Neural progenitor cell (in vitro differentiated cells): ENCODE results near the gene EDIL3. TPM values are rescaled to one million over a fixed set of nuclear protein-coding genes. Genes with fewer than 3 reads are reported as not detected.

Experiments used
- DNase-seq: peaks from one replicate; pipeline ENCODE4 v3.0.0-alpha.2; 2016; ENCODE audit warnings: low spot score
- H2AFZ ChIP-seq: fragments of 200-600 bp; sonication (generic); replicated peaks from 2 replicates; pipeline ENCODE4 v1.6.1; 2016; ENCODE audit warnings: antibody characterized with exemption
- H3F3A ChIP-seq: fragments of 200-600 bp; sonication (generic); 2 replicates; pipeline ENCODE4 v1.6.1; 2016; ENCODE audit warnings: antibody characterized with exemption, low read depth
- H3K27ac ChIP-seq: fragments of 200-600 bp; sonication (generic); 2 replicates; pipeline ENCODE4 v1.5.1; 2016; ENCODE audit warnings: mild to moderate bottlenecking
- H3K27me3 ChIP-seq: fragments of 200-600 bp; sonication (generic); 2 replicates; pipeline ENCODE4 v1.6.1; 2016; ENCODE audit warnings: mild to moderate bottlenecking, moderate library complexity
- H3K36me3 ChIP-seq: fragments of 200-600 bp; sonication (generic); 2 replicates; pipeline ENCODE4 v1.5.1; 2016
- H3K4me1 ChIP-seq: fragments of 200-600 bp; sonication (generic); 2 replicates; pipeline ENCODE4 v1.6.1; 2016; ENCODE audit warnings: mixed run types
- H3K4me2 ChIP-seq: fragments of 200-600 bp; sonication (generic); 2 replicates; pipeline ENCODE4 v1.6.1; 2016
- H3K4me3 ChIP-seq: fragments of 200-600 bp; sonication (generic); 2 replicates; pipeline ENCODE4 v1.5.1; 2016
- H3K79me2 ChIP-seq: fragments of 200-600 bp; sonication (generic); 2 replicates; pipeline ENCODE4 v1.6.1; 2016; ENCODE audit warnings: low read depth
- H3K9ac ChIP-seq: fragments of 200-600 bp; sonication (generic); 2 replicates; pipeline ENCODE4 v1.6.1; 2016
- H3K9me3 ChIP-seq: fragments of 200-600 bp; sonication (generic); 2 replicates; pipeline ENCODE4 v1.5.1; 2016; ENCODE audit warnings: low read depth
- H4K20me1 ChIP-seq: fragments of 200-600 bp; sonication (generic); 2 replicates; pipeline ENCODE4 v1.6.1; 2016; ENCODE audit warnings: low read depth
- H3K27ac Mint-ChIP-seq: 3 replicates; pipeline ENCODE4 v1.8.0; 2021; ENCODE audit warnings: mixed read lengths
- H3K27me3 Mint-ChIP-seq: 2 replicates; pipeline ENCODE4 v1.8.0; 2022; ENCODE audit warnings: low read depth, mild to moderate bottlenecking, inconsistent platforms, moderate library complexity, mixed read lengths; ENCODE audit not compliant: insufficient read depth
- H3K36me3 Mint-ChIP-seq: 3 replicates; pipeline ENCODE4 v1.8.0; 2021; ENCODE audit warnings: mixed read lengths
- H3K4me1 Mint-ChIP-seq: 3 replicates; pipeline ENCODE4 v1.8.0; 2021; ENCODE audit warnings: mixed read lengths
- H3K4me3 Mint-ChIP-seq: 3 replicates; pipeline ENCODE4 v1.8.0; 2021; ENCODE audit warnings: mild to moderate bottlenecking, moderate library complexity, mixed read lengths
- H3K9me3 Mint-ChIP-seq: 3 replicates; pipeline ENCODE4 v1.8.0; 2020; ENCODE audit warnings: mixed read lengths
- CTCF ChIP-seq: fragments of 200-600 bp; sonication (generic); IDR thresholded peaks from 2 replicates; pipeline ENCODE4 v1.5.1; 2017; ENCODE audit warnings: antibody characterized with exemption, mild to moderate bottlenecking
- EZH2 ChIP-seq: fragments of 200-600 bp; sonication (generic); IDR thresholded peaks from 2 replicates; pipeline ENCODE4 v1.6.1; 2017; ENCODE audit warnings: antibody characterized with exemption, mild to moderate bottlenecking, moderate library complexity
- EZH2phosphoT487 ChIP-seq: fragments of 200-600 bp; sonication (generic); IDR thresholded peaks from 2 replicates; pipeline ENCODE4 v1.6.1; 2017; ENCODE audit warnings: antibody characterized with exemption
- total RNA-seq: library from RNA; depleted of rRNA; stranded (reverse); fragments of >200 nt; gene quantifications from 2 replicates; pipeline ENCODE4 v1.2.3, GENCODE V29; 2015; ENCODE audit warnings: low replicate concordance

EDIL3 gene
- total RNA-seq, 1 donor from 2014 or later = 13.8 TPM

- no peaks in the 10 kb centered on the region for H3K27me3 Mint-ChIP-seq
- no peaks in the 10 kb centered on the region for H3K27me3 ChIP-seq
- no peaks in the 10 kb centered on the region for H3K79me2 ChIP-seq
- H3K27ac ChIP-seq = no peak overlapping the region
- no peaks in the 10 kb centered on the region for H3K4me1 Mint-ChIP-seq
- H3K36me3 ChIP-seq = no peaks in the 10 kb centered on the region
- H3K4me2 ChIP-seq = no peak overlapping the region
- H3K4me3 ChIP-seq = no peak overlapping the region
- H3K4me1 ChIP-seq = no peaks in the 10 kb centered on the region
- H3K36me3 Mint-ChIP-seq = no peaks in the 10 kb centered on the region
- no peaks in the 10 kb centered on the region for H3K9me3 Mint-ChIP-seq
- H3K9me3 ChIP-seq = no peaks in the 10 kb centered on the region
- no peak for TF ChIP-seq EZH2
- TF ChIP-seq EZH2phosphoT487 = no peak
- no peak for TF ChIP-seq CTCF
- H4K20me1 ChIP-seq = no peaks in the 10 kb centered on the region
- H3K27ac Mint-ChIP-seq = no peak overlapping the region
- no peak overlapping the region for H3K9ac ChIP-seq
- DNase-seq = no peak
- H3K4me3 Mint-ChIP-seq = no peak overlapping the region
- H3F3A ChIP-seq = no peaks in the 10 kb centered on the region
- H2AFZ ChIP-seq = peak overlapping the region; percentile 57
Observed at GRCh38 chr5:84218546-84218945, 166.1 kb downstream of the EDIL3 start.

- H3K4me1 ChIP-seq = no peaks in the 10 kb centered on the region
- Mint-ChIP-seq H3K27ac (no peak overlapping the region), H3K27me3 (no peaks in the 10 kb centered on the region), H3K4me1 (no peaks in the 10 kb centered on the region), H3K4me3 (no peak overlapping the region), H3K9me3 (no peaks in the 10 kb centered on the region), H3K36me3 (no peaks in the 10 kb centered on the region)
- H3K27me3 ChIP-seq = no peaks in the 10 kb centered on the region
- no peaks in the 10 kb centered on the region for H3K79me2 ChIP-seq
- no peak overlapping the region for H3K27ac ChIP-seq
- H3K9ac ChIP-seq = no peak overlapping the region
- no peak overlapping the region for H3K4me2 ChIP-seq
- no peak overlapping the region for H3K4me3 ChIP-seq
- no peaks in the 10 kb centered on the region for H3K36me3 ChIP-seq
- DNase-seq = no peak
- no peaks in the 10 kb centered on the region for H3F3A ChIP-seq
- no peak for TF ChIP-seq EZH2
- no peak for TF ChIP-seq EZH2phosphoT487
- no peak for TF ChIP-seq CTCF
- H2AFZ ChIP-seq = no peak overlapping the region
- no peaks in the 10 kb centered on the region for H4K20me1 ChIP-seq
- H3K9me3 ChIP-seq = no peaks in the 10 kb centered on the region
Observed at GRCh38 chr5:84215521-84215920, 169.2 kb downstream of the EDIL3 start.

- DNase-seq = no peak
- H3K4me1 Mint-ChIP-seq = no peaks in the 10 kb centered on the region
- Histone ChIP-seq H3K9ac (no peak overlapping the region), H3K9me3 (no peaks in the 10 kb centered on the region), H3K4me2 (no peak overlapping the region), H4K20me1 (no peaks in the 10 kb centered on the region), H3K27ac (no peak overlapping the region), H3K36me3 (no peaks in the 10 kb centered on the region), H3K27me3 (no peaks in the 10 kb centered on the region), H2AFZ (no peak overlapping the region), H3K79me2 (no peaks in the 10 kb centered on the region), H3K4me3 (no peak overlapping the region), H3F3A (no peaks in the 10 kb centered on the region), H3K4me1 (no peaks in the 10 kb centered on the region)
- no peak overlapping the region for H3K27ac Mint-ChIP-seq
- H3K27me3 Mint-ChIP-seq = no peaks in the 10 kb centered on the region
- TF ChIP-seq EZH2phosphoT487 = no peak
- no peak for TF ChIP-seq EZH2
- no peaks in the 10 kb centered on the region for H3K9me3 Mint-ChIP-seq
- H3K4me3 Mint-ChIP-seq = no peak overlapping the region
- H3K36me3 Mint-ChIP-seq = no peaks in the 10 kb centered on the region
Observed at GRCh38 chr5:84213861-84214260, 170.8 kb downstream of the EDIL3 start.

- TF ChIP-seq EZH2 = no peak
- no peak for TF ChIP-seq CTCF
- no peak for TF ChIP-seq EZH2phosphoT487
- Mint-ChIP-seq H3K4me1 (no peaks in the 10 kb centered on the region), H3K4me3 (no peak overlapping the region), H3K27me3 (no peaks in the 10 kb centered on the region), H3K36me3 (no peaks in the 10 kb centered on the region), H3K27ac (no peak overlapping the region), H3K9me3 (no peaks in the 10 kb centered on the region)
- no peaks in the 10 kb centered on the region for H3F3A ChIP-seq
- H4K20me1 ChIP-seq = no peaks in the 10 kb centered on the region
- H3K36me3 ChIP-seq = no peaks in the 10 kb centered on the region
- H3K27me3 ChIP-seq = no peaks in the 10 kb centered on the region
- H2AFZ ChIP-seq = no peak overlapping the region
- no peak overlapping the region for H3K4me3 ChIP-seq
- no peaks in the 10 kb centered on the region for H3K79me2 ChIP-seq
- no peak overlapping the region for H3K9ac ChIP-seq
- H3K4me1 ChIP-seq = no peaks in the 10 kb centered on the region
- DNase-seq = no peak
- no peak overlapping the region for H3K27ac ChIP-seq
- H3K9me3 ChIP-seq = no peaks in the 10 kb centered on the region
- no peak overlapping the region for H3K4me2 ChIP-seq
Observed at GRCh38 chr5:84213212-84213611, 171.5 kb downstream of the EDIL3 start.
